ENCODE measurements around the gene ANGPTL5. TPM values are rescaled to one million over a fixed set of nuclear protein-coding genes. Genes with fewer than 3 reads are reported as not detected.

Gene ANGPTL5
- total and polyA plus RNA-seq, 2 experiments from 2014 or later = not detected

- TF ChIP-seq REST (IDR thresholded peaks at IDR 0.05; ENCODE audit: unreplicated experiment) = no peak
Observed at GRCh38 chr11:101866619-101867491, 49.5 kb downstream of the ANGPTL5 start (continued).

GRCh38 chr11:101864098-101864497 lies 52.2 kb downstream of the ANGPTL5 start:
- Mint-ChIP-seq H3K27ac (no peak overlapping the region), H3K4me1 (peaks cover 5% of the 10 kb centered on the region; the same call in 2 of the 3 replicates), H3K4me3 (no peak overlapping the region), H3K36me3 (ENCODE audit: low read depth) (no peaks in the 10 kb centered on the region; the same call in 2 of the 3 replicates), H3K9me3 (peaks cover 9% of the 10 kb centered on the region), H3K27me3 (ENCODE audit: insufficient read depth, low read depth, poor library complexity) (no peaks in the 10 kb centered on the region)
- Histone ChIP-seq H3K4me1 (ENCODE audit: insufficient read depth) (no peaks in the 10 kb centered on the region), H3K9me2 (ENCODE audit: insufficient read depth) (no peaks in the 10 kb centered on the region; the same call in 1 of the 2 replicates), H3K79me2 (replicated peaks; ENCODE audit: insufficient read depth) (no peaks in the 10 kb centered on the region), H3K27me3 (ENCODE audit: insufficient read depth) (no peaks in the 10 kb centered on the region), H3F3A (replicated peaks; ENCODE audit: low read depth) (no peaks in the 10 kb centered on the region), H4K20me1 (replicated peaks; ENCODE audit: insufficient read depth) (no peaks in the 10 kb centered on the region), H2AFZ (no peak overlapping the region), H3K36me3 (ENCODE audit: insufficient read depth) (no peaks in the 10 kb centered on the region), H3K4me2 (no peak overlapping the region), H3K4me3 (no peak overlapping the region), H3K27ac (ENCODE audit: low read depth) (no peak overlapping the region)
- DNase-seq (ENCODE audit: low spot score) (no peak), ATAC-seq (no peak)
- TF ChIP-seq EZH2phosphoT487 (IDR thresholded peaks at IDR 0.05; ENCODE audit: unreplicated experiment) (no peak), ZNF114 (CRISPR knock-in tag; IDR thresholded peaks at IDR 0.05) (no peak), ETS1 (IDR thresholded peaks at IDR 0.05) (no peak), ZNF331 (CRISPR knock-in tag; IDR thresholded peaks at IDR 0.05; ENCODE audit: low read depth) (no peak), JUNB (IDR thresholded peaks at IDR 0.05; ENCODE audit: unreplicated experiment) (no peak), CREB1 (CRISPR knock-in tag; IDR thresholded peaks at IDR 0.05; ENCODE audit: low read depth) (no peak), NANOG (IDR thresholded peaks at IDR 0.05; ENCODE audit: borderline replicate concordance) (no peak), REST (IDR thresholded peaks at IDR 0.05; ENCODE audit: unreplicated experiment) (no peak), CTCF (conservative IDR thresholded peaks at IDR 0.05; ENCODE audit: low read depth in 2 of 2) (no peak), STAT1 (IDR thresholded peaks at IDR 0.05; ENCODE audit: unreplicated experiment) (no peak), POLR2AphosphoS5 (IDR thresholded peaks at IDR 0.05; ENCODE audit: low read depth) (no peak), EZH2 (IDR thresholded peaks at IDR 0.05; ENCODE audit: low read depth, unreplicated experiment) (no peak)

Measured in GM23338 (cell line).